Islet precursor cell (in vitro differentiated cells): ENCODE results near the gene PPP1R1B.
A peak's percentile ranks its signal among the peaks of the same experiment; 100 is the strongest.

Source experiments
- DNase-seq: peaks from one replicate; pipeline ENCODE4 v3.0.0-alpha.2; 2018

The PPP1R1B gene

DNA sequence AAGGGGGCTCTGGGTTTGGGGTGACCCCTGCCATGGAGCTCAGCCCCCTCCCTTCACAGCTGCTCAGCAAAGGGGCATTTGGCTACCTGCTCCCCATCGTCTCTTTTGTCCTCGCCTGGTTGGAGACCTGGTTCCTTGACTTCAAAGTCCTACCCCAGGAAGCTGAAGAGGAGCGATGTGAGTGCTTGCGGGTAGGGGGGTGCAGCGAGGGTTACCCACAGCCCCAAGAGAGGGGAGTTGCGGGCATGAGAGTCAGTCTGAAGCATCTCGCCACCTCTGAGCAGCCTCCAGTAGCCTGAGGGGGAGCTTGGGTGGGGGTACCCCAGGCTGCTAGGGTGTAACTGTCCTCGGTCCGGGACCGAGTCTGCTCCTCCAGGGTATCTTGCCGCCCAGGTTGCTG, 31.6 kb downstream of the PPP1R1B start:
- no peak for DNase-seq

DNA sequence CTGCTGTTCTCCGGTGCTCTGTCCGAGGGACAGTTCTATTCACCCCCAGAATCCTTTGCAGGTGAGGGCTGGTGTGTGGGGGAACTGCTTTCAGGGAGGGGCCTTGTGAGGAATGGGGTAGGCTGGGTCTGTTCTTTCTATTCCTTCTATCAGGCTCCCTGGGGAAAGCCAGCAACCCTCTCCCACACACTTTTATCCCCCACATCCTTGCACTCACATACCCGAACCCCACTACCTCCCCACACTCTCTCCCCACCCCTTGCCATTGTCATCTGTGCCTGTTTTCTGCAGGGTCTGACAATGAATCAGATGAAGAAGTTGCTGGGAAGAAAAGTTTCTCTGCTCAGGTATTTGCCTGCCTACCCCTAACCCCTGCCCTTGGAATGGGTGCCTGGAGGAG, 32.0 kb downstream of the PPP1R1B start:
- no peak for DNase-seq

DNA sequence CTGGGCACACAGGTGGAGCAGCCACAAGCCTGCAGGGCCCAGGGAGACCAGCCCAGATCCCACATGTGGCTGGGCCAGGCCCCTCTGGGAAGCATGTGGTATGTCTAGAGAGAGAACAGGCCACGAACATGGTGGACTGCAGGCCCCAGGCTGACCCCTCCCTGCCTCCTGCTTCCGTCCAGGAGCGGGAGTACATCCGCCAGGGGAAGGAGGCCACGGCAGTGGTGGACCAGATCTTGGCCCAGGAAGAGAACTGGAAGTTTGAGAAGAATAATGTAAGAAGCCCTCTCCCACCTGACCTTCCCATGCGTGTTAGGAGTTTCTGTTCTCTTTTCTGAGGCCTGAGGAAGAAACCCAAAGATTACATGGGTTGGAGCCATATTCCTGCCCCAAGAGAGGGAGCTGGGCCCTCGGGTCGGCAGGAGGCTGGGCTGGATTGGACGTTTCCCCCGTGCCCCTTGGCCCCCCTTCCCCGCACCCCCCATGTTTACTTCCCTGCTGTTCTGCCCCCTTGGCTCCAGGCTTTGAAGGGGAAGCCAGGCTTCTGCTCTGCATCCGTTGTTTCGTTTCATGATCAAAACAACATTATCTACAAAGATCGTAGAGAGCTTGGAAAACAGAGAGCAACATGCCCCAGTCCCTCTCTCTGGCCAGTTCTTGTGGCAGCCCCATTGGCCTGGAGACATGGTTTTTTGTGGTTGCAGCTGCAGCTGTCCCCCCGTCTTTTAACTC, 32.7 kb downstream of the PPP1R1B start:
- no peak for DNase-seq

DNA sequence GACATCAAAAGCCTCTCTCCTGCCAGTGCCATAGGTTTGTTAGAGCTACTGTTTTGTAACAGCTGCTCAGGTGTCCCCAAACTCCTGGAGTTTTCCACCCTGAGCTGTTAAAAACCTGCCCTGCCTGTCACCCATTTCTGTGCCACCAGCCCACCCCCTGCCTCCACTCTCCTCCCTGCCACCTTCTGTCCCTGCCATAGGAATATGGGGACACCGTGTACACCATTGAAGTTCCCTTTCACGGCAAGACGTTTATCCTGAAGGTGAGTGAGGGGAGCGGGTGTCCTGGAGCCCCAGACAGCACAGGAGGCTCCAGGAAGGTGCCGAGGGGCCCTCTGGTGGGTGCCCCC, 33.2 kb downstream of the PPP1R1B start:
- DNase-seq = no peak

DNA sequence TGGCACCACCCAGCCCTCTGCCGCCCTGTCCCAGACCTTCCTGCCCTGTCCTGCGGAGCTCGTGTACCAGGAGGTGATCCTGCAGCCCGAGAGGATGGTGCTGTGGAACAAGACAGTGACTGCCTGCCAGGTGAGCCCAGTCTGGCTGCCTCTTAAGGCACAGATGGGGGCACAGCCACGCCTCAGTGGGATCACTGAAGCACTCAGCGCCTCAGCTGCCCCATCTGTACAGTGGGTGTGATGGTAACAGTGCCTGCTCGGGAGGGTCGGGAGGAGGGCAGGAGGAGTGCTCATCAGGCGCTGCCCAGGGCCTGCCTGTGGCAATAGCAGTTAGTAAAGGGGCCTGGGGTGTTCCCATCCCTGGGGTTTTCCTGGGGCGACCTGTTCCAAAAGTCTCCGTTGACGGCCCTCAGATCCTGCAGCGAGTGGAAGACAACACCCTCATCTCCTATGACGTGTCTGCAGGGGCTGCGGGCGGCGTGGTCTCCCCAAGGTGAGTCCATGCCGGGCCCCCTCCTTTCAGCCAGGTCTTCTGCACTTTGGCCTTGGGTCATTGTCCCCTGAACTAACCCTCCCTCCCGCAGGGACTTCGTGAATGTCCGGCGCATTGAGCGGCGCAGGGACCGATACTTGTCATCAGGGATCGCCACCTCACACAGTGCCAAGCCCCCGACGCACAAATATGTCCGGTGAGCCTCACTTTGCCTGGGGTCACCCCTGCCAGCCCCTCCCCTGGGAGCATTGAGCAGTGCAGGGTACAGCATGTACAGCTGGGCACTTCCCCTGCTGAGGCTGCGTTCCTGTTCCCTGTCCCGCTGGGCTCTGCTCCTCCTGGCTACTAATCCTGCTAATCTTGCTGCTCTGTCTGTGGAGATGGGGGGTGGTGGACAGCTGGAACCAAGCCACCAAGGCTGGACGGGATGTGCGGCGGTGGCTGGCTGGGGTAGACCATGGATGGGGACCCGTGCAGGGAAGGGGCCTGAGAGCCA, 33.9 kb downstream of the PPP1R1B start:
- DNase-seq = no peak

DNA sequence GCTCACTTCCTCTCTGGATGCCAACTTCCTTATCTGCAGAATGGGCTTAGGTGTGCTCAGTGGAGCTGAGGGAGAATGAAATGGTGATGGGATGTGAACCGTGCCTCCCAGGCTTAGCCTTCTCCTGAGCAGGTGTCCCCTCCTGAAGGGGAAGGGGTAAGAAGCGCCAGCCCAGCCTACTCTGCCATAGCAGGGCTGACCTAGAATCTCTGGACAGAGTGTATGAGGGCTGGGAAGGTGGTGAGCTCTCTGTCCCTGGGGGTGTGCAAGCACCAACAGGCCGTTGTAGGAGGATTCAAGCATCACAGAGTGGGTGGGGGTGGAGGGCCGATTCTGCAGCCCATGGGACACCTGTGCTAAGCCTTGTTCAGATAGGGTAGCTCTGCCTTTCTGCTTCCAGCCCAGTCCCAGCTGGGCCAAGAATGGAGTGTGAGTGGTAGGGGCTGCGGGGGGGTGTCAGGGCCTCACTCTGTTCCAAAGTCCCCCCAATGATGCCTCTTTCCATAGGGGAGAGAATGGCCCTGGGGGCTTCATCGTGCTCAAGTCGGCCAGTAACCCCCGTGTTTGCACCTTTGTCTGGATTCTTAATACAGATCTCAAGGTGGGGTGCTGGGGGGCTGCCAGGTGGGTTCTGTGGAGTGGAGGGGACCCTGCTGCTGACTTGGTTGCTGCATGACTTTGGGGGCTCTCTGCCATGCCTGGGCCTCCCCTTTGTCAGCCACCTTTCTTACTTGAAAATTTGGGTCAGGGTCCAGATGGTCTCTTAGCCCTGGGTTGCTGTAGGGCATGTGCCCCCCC, 35.2 kb downstream of the PPP1R1B start:
- DNase-seq = no peak

DNA sequence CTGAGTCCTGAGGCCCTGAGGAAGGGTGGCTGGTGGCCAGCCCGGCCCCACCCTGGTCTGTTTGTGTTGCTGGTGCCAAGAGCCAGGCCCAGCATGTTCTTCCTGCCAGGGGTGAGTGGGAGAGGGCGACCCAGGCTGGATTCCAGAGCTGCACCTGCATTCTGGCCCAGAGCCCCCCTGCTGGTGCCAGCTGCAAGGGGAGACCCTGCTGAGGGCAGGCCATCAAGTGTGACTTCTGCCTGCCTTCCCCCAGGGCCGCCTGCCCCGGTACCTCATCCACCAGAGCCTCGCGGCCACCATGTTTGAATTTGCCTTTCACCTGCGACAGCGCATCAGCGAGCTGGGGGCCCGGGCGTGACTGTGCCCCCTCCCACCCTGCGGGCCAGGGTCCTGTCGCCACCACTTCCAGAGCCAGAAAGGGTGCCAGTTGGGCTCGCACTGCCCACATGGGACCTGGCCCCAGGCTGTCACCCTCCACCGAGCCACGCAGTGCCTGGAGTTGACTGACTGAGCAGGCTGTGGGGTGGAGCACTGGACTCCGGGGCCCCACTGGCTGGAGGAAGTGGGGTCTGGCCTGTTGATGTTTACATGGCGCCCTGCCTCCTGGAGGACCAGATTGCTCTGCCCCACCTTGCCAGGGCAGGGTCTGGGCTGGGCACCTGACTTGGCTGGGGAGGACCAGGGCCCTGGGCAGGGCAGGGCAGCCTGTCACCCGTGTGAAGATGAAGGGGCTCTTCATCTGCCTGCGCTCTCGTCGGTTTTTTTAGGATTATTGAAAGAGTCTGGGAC, 36.0 kb downstream of the PPP1R1B start:
- DNase-seq = no peak

DNA sequence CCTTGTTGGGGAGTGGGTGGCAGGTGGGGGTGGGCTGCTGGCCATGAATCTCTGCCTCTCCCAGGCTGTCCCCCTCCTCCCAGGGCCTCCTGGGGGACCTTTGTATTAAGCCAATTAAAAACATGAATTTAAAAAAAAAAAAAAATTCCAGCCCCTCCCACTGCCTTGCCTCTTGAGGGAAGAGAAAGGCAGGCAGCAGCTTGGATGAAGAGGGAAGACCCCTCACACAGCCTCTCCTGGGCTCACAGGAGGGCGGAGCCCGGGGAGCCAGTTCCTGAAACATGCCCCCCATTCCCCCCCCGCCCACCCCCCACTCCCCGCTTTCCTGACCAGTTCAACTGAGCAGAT, 36.6 kb downstream of the PPP1R1B start:
- no peak for DNase-seq

DNA sequence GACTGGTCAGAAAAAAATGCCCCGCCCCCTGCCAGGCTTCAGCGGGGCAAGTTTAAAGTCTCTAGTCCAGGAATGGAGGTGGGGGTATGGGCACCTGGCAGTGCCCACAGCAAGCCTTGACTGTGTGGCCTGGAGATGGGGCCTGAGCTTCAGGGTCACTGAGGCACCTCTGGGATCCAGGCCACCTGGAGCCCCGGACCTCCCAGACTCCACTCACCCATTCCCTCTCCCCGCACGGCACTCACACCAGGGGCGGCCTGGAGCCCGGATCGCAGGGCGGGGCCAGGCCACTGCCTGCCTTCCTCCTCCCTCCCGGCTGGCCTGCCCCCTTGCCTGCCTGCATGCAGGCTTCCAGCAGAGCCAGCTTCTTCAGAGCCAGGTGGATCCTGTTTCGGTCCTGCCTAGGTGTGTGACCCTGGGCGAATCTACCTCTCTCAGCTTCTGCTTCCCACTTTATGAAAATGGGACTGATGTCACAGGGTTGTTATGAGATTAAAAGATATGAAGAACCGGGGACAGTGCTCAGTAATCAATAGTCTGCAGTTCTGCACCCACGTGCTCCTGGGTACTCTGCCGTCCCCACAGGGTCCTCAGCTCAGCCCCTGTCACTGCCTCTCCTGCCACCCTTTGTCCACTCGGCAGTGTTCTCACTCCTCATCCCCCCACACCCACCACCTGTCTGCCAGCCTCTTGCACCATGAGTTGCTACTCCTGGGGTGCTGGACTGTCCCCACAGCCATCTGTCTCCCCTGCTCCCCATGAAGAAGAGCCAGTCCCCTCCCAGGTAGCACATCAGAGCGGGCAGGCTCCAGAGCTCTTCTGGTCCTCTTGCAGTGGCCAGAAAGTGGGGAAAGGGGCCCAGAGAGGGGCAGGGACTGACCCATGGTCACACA, 37.2 kb downstream of the PPP1R1B start:
- DNase-seq = peak; percentile 94

DNA sequence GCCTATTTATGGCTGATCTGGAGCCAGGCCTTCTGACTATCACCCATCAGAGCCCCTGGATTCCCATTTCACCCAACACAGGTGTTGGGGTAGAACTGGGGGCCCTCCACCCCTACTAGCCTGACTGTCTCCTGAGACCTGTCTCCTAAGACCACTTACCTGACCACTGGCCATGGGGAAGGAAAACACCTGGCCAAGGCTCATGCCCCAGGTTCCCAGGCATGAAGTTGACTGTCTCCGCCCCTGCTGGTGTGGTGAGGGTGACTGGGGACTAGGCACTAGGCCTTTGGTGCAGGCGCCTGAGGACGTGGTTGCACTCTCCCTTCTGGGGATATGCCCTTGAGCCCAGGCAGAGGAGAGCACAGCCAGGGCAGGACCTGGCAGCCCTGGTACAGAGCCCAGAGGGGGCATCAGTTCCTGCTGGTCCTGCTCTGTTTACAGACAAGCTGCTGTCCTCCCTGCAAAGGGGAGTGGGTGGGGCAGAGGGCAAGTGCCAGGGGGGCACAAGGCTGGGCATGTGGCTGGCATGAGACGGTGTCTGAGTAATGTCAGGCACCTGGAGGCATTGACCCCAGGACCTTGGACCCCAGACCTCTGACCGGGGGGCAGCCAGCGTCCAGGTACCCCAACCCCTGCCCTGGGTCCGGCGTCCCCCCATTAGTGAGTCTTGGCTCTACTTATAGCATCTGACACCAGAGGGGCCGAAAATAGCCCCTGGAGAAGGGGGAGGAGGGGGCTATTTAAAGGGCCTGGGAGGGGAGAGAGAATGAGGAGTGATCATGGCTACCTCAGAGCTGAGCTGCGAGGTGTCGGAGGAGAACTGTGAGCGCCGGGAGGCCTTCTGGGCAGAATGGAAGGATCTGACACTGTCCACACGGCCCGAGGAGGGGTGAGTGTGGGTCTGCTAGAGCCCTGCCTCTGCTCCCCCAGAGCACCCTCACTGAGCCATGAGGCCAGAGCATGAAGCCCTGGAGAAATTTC, 38.1 kb downstream of the PPP1R1B start, which contains the start of gene TCAP:
Gene TCAP, plus strand, starts transcription at position 769 of the 981 bp plus-strand sequence. Its CDS starts 11 bp downstream, at position 780.
- DNase-seq = no peak

DNA sequence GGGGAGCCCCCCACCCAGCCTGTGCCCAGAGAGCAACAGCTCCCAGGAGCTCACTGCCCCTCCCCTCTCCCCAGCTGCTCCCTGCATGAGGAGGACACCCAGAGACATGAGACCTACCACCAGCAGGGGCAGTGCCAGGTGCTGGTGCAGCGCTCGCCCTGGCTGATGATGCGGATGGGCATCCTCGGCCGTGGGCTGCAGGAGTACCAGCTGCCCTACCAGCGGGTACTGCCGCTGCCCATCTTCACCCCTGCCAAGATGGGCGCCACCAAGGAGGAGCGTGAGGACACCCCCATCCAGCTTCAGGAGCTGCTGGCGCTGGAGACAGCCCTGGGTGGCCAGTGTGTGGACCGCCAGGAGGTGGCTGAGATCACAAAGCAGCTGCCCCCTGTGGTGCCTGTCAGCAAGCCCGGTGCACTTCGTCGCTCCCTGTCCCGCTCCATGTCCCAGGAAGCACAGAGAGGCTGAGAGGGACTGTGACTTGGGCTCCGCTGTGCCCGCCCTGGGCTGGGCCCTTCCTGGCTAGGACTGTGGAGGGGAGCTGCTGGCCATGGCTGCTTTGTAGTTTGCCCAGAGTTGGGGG, 39.0 kb downstream of the PPP1R1B start:
- no peak for DNase-seq

DNA sequence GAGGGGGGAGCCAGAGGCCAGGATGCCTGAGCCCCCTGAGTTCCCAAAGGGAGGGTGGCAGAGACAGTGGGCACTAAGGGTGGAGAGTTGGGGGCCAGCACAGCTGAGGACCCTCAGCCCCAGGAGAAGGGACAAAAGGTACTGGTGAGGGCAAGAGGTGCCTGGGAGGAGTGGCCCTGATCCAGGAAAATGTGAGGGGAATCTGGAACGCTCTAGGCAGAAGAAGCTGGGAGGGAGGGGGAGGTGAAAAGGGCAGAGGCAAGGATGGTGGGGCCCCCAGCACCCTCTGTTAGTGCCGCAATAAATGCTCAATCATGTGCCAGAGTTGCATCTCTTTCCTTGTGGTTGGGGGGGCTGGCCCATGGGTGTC, 39.5 kb downstream of the PPP1R1B start:
- no peak for DNase-seq

DNA sequence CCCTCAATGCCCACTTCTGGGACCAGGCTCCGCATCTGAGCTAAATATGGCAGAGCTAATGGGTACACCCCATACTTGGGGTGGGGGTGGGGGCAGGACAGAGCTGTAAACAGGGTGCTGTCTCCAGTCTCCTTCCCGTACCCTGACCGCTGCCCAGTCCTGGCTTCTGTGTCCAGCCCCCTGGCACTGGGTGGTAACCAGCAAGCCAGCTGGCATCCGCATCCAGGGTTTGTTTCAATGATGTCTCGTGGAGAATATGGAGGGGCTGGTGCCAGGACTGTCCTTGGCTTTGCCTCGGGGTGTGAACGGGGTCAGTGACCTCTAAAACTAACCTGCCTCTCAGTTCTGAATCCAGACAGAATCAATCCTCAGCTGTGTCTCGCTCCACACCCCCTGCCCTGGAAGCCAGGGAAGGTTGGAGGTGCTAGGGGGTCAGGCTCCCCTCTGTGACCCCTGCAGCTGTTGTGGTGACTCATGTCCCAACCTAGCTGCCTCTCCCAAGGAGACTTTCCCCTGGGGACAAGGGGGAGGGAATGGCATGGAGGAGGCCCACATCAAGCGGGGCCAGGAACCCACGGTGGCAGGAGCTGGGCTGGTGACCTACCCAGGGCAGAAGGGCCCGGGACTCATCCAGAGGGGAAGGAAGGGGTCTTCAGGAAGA, 40.0 kb downstream of the PPP1R1B start:
- DNase-seq = no peak

DNA sequence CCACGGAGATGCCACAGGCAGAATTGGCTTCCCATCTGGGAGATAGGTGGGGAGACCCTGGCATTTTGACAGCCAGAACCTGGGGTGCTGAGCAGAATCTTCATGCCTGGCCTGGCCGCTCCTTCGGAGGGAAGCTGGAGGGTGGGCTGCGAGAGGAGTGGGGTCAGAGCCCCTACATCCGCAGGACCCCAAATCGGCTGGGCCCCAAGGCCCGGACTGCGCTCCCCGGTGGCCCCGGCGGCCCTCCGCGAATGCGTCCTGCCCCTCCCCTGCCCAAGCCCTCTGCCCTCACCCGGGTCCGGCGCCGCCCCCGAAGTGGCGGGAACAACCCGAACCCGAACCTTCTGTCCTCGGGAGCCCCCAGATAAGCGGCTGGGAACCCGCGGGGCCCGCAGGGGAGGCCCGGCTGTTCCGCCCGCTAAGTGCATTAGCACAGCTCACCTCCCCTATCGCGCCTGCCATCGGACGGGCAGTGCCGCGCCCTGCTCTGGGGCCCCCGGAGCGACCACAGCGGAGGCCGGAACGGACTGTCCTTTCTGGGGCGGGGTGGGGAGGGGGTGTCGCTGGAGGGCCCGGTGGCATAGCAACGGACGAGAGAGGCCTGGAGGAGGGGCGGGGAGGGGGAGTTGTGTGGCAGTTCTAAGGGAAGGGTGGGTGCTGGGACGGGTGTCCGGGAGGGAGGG, 40.7 kb downstream of the PPP1R1B start:
- DNase-seq = no peak

DNA sequence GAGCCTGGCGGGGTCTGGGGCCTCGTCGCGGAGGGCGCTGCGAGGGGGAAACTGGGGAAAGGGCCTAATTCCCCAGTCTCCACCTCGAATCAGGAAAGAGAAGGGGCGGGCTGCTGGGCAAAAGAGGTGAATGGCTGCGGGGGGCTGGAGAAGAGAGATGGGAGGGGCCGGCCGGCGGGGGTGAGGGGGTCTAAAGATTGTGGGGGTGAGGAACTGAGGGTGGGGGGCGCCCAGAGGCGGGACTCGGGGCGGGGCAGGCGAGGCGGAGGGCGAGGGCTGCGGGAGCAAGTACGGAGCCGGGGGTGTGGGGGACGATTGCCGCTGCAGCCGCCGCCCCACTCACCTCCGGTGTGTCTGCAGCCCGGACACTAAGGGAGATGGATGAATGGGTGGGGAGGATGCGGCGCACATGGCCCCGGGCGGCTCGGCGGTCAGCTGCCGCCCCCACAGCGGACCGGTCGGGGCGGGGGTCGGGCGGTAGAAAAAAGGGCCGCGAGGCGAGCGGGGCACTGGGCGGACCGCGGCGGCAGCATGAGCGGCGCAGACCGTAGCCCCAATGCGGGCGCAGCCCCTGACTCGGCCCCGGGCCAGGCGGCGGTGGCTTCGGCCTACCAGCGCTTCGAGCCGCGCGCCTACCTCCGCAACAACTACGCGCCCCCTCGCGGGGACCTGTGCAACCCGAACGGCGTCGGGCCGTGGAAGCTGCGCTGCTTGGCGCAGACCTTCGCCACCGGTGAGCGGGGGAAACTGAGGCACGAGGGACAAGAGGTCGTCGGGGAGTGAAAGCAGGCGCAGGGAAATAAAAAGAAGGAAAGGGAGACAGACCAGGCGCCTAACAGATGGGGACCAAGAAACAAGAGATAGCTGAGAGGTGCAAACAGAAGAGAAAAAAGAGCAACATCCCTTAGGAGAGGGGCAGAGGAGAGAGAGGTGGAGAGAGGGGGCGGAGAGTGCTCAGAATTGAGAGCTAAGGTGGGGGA, 41.5 kb downstream of the PPP1R1B start, which contains the start of gene PNMT:
Gene PNMT, plus strand, starts transcription at position 509 of the 980 bp plus-strand sequence. Its CDS starts 23 bp downstream, at position 532.
- DNase-seq = peak; percentile 91

DNA sequence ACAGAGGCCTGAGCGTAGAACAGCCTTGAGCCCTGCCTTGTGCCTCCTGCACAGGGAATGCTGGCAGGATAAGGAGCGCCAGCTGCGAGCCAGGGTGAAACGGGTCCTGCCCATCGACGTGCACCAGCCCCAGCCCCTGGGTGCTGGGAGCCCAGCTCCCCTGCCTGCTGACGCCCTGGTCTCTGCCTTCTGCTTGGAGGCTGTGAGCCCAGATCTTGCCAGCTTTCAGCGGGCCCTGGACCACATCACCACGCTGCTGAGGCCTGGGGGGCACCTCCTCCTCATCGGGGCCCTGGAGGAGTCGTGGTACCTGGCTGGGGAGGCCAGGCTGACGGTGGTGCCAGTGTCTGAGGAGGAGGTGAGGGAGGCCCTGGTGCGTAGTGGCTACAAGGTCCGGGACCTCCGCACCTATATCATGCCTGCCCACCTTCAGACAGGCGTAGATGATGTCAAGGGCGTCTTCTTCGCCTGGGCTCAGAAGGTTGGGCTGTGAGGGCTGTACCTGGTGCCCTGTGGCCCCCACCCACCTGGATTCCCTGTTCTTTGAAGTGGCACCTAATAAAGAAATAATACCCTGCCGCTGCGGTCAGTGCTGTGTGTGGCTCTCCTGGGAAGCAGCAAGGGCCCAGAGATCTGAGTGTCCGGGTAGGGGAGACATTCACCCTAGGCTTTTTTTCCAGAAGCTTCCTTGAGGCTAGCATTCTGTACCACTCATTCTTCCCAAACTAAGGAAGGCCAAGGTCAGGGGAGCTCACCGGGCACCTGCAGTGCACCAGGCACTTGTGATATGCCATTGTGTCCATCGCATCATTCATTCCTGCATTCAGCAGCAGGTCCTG, 43.4 kb downstream of the PPP1R1B start:
- no peak for DNase-seq
